ENCODE results near the gene JMJD8.
A peak's percentile ranks its signal among the peaks of the same experiment; 100 is the strongest.
"Not testable (repeated sequence)": the region's sequence is repeated elsewhere in the genome, so short reads cannot be mapped to it uniquely, and the experiment has no call there.

JMJD8 gene

DNA sequence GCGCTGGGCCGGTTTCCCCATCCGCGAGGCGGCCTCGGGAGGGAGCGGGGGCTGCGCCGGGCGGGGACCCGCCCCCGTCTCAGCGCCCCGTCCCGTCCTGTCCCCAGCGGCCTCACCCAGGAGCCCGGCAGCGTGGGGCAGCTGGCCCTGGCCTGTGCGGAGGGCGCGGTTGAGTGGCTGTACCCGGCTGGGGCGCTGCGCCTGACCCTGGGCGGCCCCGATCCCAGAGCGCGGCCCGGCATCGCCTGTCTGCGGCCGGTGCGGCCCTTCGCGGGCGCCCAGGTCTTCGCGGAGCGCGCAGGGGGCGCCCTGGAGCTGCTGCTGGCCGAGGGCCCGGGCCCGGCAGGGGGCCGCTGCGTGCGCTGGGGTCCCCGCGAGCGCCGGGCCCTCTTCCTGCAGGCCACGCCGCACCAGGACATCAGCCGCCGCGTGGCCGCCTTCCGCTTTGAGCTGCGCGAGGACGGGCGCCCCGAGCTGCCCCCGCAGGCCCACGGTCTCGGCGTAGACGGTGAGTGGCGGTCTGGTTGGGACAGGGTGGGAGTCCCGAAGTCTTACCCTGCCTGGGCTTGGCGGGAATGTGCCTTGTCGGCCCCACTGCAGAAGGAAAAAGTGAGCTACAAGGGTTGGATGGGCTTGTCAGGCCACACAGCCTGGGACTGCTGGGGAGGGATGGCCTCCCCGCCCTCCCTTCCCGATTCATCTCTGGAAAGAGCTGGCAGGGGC is 31.5 kb upstream of the JMJD8 start:
- H3K4me1 ChIP-seq (ENCODE audit: control insufficient read depth in 2 of 2, insufficient read depth in 2 of 2, low read length in 2 of 2), result peaks cover 36 to 39% of the 10 kb centered on the region in 2 donors
- no peaks in the 10 kb centered on the region for H3K36me3 ChIP-seq (ENCODE audit: control insufficient read depth in 2 of 2, insufficient read depth in 2 of 2, low read length in 2 of 2)
- H3K27ac ChIP-seq (ENCODE audit: low read depth in 2 of 2, low read length in 2 of 2), result no peak overlapping the region
- H3K4me3 ChIP-seq (ENCODE audit: low read length in 2 of 2), result peak overlapping the region; percentile 48 to 61
- peak overlapping the region in 1 of 2 donors; percentile 43 for H3K9ac ChIP-seq (ENCODE audit: low read depth in 1 of 2, low read length in 2 of 2)
- peaks cover 13 to 21% of the 10 kb centered on the region in 2 donors for H3K27me3 ChIP-seq (ENCODE audit: control insufficient read depth in 2 of 2, insufficient read depth in 2 of 2, low read length in 2 of 2)
- H3K9me3 ChIP-seq (ENCODE audit: control insufficient read depth in 2 of 2, low read length in 2 of 2), result no peaks in the 10 kb centered on the region

DNA sequence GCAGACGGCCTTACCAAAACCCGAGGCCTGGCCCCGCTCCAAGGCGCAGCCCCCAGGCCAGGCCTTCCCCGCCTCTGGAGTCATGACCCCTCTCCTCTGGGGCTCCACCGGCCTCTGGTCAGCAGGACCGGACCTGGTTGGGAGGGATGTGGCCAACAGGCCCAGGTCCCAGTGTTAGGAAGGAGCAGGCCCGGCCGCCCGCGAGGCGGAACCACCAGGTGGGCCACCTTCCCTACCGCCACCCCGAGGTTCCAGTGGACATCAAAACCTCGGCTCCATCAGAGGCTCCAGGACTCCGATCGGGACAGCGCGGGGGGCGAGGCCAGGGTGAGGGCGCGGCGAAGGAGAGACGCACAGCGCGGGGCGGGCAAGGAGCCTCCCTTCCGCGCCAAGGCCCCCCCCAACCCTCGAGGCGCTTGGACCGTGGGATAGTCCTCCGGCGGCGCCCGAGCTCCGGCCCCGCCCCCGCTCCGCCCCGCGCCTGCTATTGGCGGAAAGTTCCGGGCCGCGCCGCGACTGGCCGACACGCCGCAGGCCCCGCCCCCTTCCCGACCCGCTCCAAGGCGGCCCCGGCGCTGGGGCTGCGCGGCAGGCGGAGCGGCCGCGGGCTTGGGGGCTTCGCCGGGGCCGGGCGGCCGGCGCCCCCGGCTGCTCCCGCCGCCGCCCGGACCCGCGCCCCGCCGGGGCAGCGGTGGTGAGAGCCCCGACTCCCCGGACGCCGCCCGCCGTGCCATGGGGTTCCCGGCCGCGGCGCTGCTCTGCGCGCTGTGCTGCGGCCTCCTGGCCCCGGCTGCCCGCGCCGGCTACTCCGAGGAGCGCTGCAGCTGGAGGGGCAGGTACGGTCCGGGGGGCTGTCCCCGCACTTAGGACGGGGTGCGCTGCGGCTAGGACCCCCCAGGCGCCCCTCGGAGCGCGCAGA is 30.7 kb upstream of the JMJD8 start, which contains the start of gene METRN:
Gene METRN, plus strand, starts transcription at position 561 of the 919 bp plus-strand sequence. Its CDS starts 172 bp downstream, at position 733.
- H3K4me3 ChIP-seq (ENCODE audit: low read length in 2 of 2), result peak within 1 kb of the TSS; percentile 48 to 61
- peaks cover 28 to 31% of the 10 kb centered on the region in 2 donors for H3K4me1 ChIP-seq (ENCODE audit: control insufficient read depth in 2 of 2, insufficient read depth in 2 of 2, low read length in 2 of 2)
- no peaks in the 10 kb centered on the region for H3K36me3 ChIP-seq (ENCODE audit: control insufficient read depth in 2 of 2, insufficient read depth in 2 of 2, low read length in 2 of 2)
- H3K27ac ChIP-seq (ENCODE audit: low read depth in 2 of 2, low read length in 2 of 2), result no peak within 1 kb of the TSS
- H3K9me3 ChIP-seq (ENCODE audit: control insufficient read depth in 2 of 2, low read length in 2 of 2), result no peaks in the 10 kb centered on the region
- H3K9ac ChIP-seq (ENCODE audit: low read depth in 1 of 2, low read length in 2 of 2), result peak within 1 kb of the TSS in 1 of 2 donors; percentile 43
- peaks cover 13 to 28% of the 10 kb centered on the region in 2 donors for H3K27me3 ChIP-seq (ENCODE audit: control insufficient read depth in 2 of 2, insufficient read depth in 2 of 2, low read length in 2 of 2)

DNA sequence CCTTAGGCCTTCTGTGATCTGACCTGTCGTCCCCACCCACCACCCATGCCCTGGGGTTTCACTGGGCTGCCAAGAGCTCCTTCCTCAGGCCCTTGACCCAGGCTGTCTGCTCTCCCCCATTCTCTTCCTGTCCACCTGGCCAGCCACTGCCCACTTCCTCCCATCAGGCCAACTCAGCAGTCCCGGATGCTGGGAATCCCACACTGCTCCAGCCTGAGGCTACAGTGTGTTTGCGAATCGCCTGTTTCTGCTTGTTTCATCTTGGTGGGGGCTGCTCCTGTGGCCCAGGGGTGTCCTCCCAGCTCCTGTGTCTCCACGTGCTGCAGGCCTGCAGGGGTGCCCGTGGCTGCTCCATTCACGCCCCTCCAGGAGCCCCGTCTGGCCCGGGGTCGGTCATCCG is 29.9 kb upstream of the JMJD8 start:
- no peak overlapping the region for H3K4me3 ChIP-seq (ENCODE audit: low read length in 2 of 2)
- H3K27me3 ChIP-seq (ENCODE audit: control insufficient read depth in 2 of 2, insufficient read depth in 2 of 2, low read length in 2 of 2), result peaks cover 18 to 33% of the 10 kb centered on the region in 2 donors
- H3K36me3 ChIP-seq (ENCODE audit: control insufficient read depth in 2 of 2, insufficient read depth in 2 of 2, low read length in 2 of 2), result no peaks in the 10 kb centered on the region
- peaks cover 21 to 25% of the 10 kb centered on the region in 2 donors for H3K4me1 ChIP-seq (ENCODE audit: control insufficient read depth in 2 of 2, insufficient read depth in 2 of 2, low read length in 2 of 2)
- H3K9ac ChIP-seq (ENCODE audit: low read depth in 1 of 2, low read length in 2 of 2), result no peak overlapping the region
- no peak overlapping the region for H3K27ac ChIP-seq (ENCODE audit: low read depth in 2 of 2, low read length in 2 of 2)
- no peaks in the 10 kb centered on the region for H3K9me3 ChIP-seq (ENCODE audit: control insufficient read depth in 2 of 2, low read length in 2 of 2)

DNA sequence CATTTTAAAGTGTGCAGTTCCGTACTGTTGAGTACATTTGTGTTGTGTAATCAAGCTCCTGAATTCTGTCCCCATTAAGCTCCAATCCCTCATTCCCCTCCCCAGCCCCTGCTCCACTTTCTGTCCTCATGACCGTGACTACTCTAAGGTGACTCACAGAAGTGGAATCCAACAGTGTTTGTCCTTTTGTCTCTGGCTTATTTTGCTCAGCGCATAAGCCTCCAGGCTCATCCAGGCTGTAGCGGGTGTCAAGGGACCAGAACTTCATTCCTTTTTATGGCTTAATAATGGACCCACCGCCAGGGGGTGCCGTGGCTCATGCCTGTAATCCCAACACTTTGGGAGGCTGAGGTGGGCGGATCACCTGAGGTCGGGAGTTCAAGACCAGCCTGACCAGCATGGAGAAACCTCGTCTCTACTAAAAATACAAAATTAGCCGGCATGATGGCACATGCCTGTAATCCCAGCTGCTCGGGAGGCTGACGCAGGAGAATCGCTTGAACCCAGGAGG is 28.7 kb upstream of the JMJD8 start:
- H3K9me3 ChIP-seq (ENCODE audit: control insufficient read depth in 2 of 2, low read length in 2 of 2); H3K4me3 ChIP-seq (ENCODE audit: low read length in 2 of 2); H3K9ac ChIP-seq (ENCODE audit: low read depth in 1 of 2, low read length in 2 of 2); H3K27ac ChIP-seq (ENCODE audit: low read depth in 2 of 2, low read length in 2 of 2); H3K36me3 ChIP-seq (ENCODE audit: control insufficient read depth in 2 of 2, insufficient read depth in 2 of 2, low read length in 2 of 2): not testable (repeated sequence)
- H3K4me1 ChIP-seq (ENCODE audit: control insufficient read depth in 2 of 2, insufficient read depth in 2 of 2, low read length in 2 of 2), result peaks cover 12 to 13% of the 10 kb centered on the region in 2 donors
- peaks cover 24 to 44% of the 10 kb centered on the region in 2 donors for H3K27me3 ChIP-seq (ENCODE audit: control insufficient read depth in 2 of 2, insufficient read depth in 2 of 2, low read length in 2 of 2)

DNA sequence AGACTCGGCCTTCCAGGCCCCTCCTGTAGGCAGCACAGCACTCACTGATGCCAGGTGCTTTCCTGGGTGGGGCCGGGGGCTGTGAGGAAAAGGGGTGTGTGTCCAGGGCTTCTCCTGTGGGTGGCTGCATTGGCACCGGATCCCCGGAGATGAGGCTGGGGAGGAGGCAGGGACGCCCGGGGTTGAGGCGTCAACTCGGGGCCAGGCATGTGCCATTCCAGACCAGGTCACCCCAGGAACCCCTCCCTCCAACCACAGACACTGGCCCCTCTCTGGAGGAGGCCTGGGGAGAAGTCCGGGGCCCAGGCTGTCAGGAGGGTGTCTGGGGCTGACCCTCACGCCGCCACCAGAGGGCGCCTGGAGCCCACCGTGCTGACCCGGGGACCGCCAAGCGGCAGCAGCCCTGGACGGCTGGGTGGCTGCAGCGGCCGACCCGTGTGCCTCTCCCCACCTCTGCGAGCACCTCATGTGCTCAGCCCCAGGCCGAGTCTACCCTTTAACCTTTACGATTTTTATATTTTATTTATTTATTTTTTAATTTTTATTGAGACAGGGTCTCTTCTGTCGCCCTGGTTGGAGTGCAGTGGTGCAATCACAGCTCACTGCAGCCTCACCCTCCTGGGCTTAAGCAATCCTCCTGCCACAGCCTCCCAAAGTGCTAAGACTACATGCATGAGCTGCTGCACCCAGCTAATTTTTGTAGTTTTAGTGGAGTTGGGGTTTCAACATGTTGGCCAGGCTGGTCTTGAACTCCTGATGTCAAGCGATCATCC is 27.6 kb upstream of the JMJD8 start:
- peaks cover 29 to 52% of the 10 kb centered on the region in 2 donors for H3K27me3 ChIP-seq (ENCODE audit: control insufficient read depth in 2 of 2, insufficient read depth in 2 of 2, low read length in 2 of 2)
- no peak overlapping the region for H3K4me3 ChIP-seq (ENCODE audit: low read length in 2 of 2)
- H3K27ac ChIP-seq (ENCODE audit: low read depth in 2 of 2, low read length in 2 of 2), result no peak overlapping the region
- H3K36me3 ChIP-seq (ENCODE audit: control insufficient read depth in 2 of 2, insufficient read depth in 2 of 2, low read length in 2 of 2), result no peaks in the 10 kb centered on the region
- H3K9ac ChIP-seq (ENCODE audit: low read depth in 1 of 2, low read length in 2 of 2), result no peak overlapping the region
- H3K9me3 ChIP-seq (ENCODE audit: control insufficient read depth in 2 of 2, low read length in 2 of 2), result no peaks in the 10 kb centered on the region
- H3K4me1 ChIP-seq (ENCODE audit: control insufficient read depth in 2 of 2, insufficient read depth in 2 of 2, low read length in 2 of 2), result peaks cover 12 to 13% of the 10 kb centered on the region in 2 donors

DNA sequence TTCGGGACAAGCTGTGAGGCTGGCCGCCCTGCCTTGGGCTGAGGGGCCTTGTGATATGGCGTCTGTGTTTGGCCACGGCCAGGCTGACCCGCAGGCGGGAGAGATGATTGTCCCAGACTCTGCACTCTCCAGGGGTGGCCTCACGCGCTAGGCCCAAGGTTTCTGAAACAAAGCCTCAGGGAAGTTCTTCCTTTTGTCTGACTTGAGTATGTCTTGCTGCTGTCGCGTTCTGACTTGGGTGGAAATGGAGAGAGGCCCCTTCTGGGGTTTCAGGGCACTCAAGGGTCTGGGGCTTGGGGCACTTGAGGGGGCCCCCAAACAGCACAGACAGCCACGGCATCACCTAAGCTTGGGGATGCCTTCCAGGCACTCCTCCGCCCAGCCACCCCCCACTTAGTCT is 26.9 kb upstream of the JMJD8 start:
- Histone ChIP-seq H3K27ac (ENCODE audit: low read depth in 2 of 2, low read length in 2 of 2) (no peak overlapping the region), H3K4me1 (ENCODE audit: control insufficient read depth in 2 of 2, insufficient read depth in 2 of 2, low read length in 2 of 2) (peaks cover 9 to 11% of the 10 kb centered on the region in 2 donors), H3K36me3 (ENCODE audit: control insufficient read depth in 2 of 2, insufficient read depth in 2 of 2, low read length in 2 of 2) (no peaks in the 10 kb centered on the region), H3K4me3 (ENCODE audit: low read length in 2 of 2) (no peak overlapping the region), H3K9me3 (ENCODE audit: control insufficient read depth in 2 of 2, low read length in 2 of 2) (no peaks in the 10 kb centered on the region), H3K27me3 (ENCODE audit: control insufficient read depth in 2 of 2, insufficient read depth in 2 of 2, low read length in 2 of 2) (peaks cover 30 to 56% of the 10 kb centered on the region in 2 donors), H3K9ac (ENCODE audit: low read depth in 1 of 2, low read length in 2 of 2) (no peak overlapping the region)

DNA sequence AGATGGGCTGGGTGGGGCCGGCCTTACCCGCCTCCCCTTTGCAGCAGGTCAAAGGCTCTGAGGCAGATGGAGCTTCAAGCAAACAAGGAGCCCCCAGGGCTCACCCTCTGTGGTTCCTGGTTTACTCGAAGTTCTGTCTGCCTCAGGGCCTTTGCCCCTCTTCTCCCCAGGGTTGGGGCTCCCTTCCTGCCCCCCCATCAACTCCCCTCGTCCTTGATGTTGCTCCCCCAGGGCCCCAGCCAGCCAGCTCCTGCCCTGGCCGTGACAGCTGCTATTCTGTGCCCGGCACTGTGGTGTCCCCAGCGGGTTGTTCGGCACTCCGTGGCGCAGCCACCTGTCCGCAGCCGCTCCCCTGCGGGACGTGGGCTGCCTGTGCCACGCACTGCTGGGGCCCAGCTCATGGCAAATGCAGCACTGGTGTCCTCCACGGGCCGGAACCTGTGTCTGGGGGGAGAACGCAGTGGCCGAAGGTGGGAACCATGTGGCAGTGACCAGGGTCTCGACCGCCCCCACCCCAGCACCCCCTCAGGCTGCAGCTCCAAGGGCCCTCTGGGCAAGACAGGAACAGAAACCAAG is 26.5 kb upstream of the JMJD8 start:
- H3K4me1 ChIP-seq (ENCODE audit: control insufficient read depth in 2 of 2, insufficient read depth in 2 of 2, low read length in 2 of 2), result peaks cover 4 to 6% of the 10 kb centered on the region in 2 donors
- no peaks in the 10 kb centered on the region for H3K9me3 ChIP-seq (ENCODE audit: control insufficient read depth in 2 of 2, low read length in 2 of 2)
- no peak overlapping the region for H3K4me3 ChIP-seq (ENCODE audit: low read length in 2 of 2)
- H3K27ac ChIP-seq (ENCODE audit: low read depth in 2 of 2, low read length in 2 of 2), result no peak overlapping the region
- H3K27me3 ChIP-seq (ENCODE audit: control insufficient read depth in 2 of 2, insufficient read depth in 2 of 2, low read length in 2 of 2), result peaks cover 29 to 54% of the 10 kb centered on the region in 2 donors
- H3K36me3 ChIP-seq (ENCODE audit: control insufficient read depth in 2 of 2, insufficient read depth in 2 of 2, low read length in 2 of 2), result no peaks in the 10 kb centered on the region
- no peak overlapping the region for H3K9ac ChIP-seq (ENCODE audit: low read depth in 1 of 2, low read length in 2 of 2)

DNA sequence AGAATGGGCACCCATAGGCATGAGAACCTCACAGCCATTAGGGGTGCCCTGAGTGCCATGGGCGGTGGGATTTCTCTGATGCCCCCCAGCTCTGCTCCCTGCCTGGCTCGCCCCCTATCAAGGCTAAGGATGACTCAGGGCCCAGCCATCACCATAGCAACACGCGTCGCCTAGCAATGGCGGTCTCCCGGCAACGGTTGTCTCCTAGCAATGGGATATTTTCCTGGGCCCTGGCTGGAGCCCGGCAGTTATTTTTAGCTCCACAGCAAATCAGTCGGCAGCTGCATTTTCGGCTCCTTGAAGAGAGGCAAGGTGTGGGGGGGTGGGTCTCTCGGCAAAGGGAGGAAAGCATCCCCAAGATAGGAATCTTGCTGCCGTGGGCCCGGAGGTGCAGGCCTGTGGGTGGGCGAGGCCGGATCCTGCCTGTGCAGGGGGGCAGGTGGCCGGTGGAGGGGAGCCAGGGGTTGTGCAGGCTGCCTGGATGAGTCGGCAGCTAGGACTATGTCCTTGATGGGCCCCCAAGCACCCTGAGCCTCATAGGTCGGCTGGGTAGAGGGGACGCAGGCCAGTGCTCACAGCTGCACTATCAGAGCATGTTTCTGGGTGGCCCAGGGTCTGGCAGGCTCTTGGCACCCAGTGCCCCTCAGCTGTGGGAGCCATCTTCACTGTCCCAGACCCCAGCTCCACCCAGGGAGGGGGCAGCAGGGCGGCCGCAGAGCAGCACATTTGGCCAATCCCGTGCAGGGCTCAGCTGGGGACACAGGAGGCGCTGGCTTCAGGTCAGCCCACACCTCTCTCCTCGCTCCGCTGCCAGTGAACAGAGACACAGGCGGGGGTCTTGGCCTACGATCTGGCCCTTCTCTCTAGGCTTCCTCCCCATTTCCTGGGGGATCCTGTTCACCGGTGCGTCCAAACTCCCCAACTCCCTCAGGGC is 25.7 kb upstream of the JMJD8 start:
- Histone ChIP-seq H3K9ac (ENCODE audit: low read depth in 1 of 2, low read length in 2 of 2) (no peak overlapping the region), H3K27ac (ENCODE audit: low read depth in 2 of 2, low read length in 2 of 2) (no peak overlapping the region), H3K36me3 (ENCODE audit: control insufficient read depth in 2 of 2, insufficient read depth in 2 of 2, low read length in 2 of 2) (no peaks in the 10 kb centered on the region), H3K27me3 (ENCODE audit: control insufficient read depth in 2 of 2, insufficient read depth in 2 of 2, low read length in 2 of 2) (peaks cover 29 to 57% of the 10 kb centered on the region in 2 donors), H3K4me3 (ENCODE audit: low read length in 2 of 2) (no peak overlapping the region), H3K9me3 (ENCODE audit: control insufficient read depth in 2 of 2, low read length in 2 of 2) (no peaks in the 10 kb centered on the region), H3K4me1 (ENCODE audit: control insufficient read depth in 2 of 2, insufficient read depth in 2 of 2, low read length in 2 of 2) (peaks cover 2 to 4% of the 10 kb centered on the region in 2 donors)

Data from mucosa of rectum (tissue), 2 donors.